ENCODE results near the gene BMPER. TPM values are rescaled to one million over a fixed set of nuclear protein-coding genes. Genes with fewer than 3 reads are reported as not detected.

BMPER gene
- total and polyA plus RNA-seq, 10 of the 15 experiments (the other 5 are each of a cell fraction or from before 2014, with no cell fraction given): 0.02 to 0.08 TPM; not detected in 8

DNA sequence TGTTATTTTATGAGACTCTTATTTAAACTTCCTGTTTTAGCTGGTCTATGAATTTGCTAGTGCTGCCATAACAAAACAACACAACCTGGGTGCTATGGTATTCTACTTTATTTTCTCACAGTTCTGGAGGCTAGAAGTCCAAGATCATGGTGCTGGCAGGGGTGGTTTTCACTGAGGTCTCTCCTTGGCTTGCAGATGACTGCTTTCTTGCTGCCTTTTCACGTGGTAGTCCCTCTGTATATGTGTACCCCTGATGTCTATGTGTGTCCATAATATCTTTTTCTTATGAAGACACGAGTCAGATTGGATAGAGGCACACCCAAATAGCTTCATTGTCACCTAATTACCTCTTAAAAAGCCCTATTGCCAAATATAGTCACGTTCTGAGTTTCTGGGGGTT is 270.5 kb downstream of the BMPER start (continued):
- TF ChIP-seq GABPA (IDR thresholded peaks at IDR 0.05; ENCODE audit: low read depth) (no peak), ZNF217 (IDR thresholded peaks at IDR 0.05) (no peak), FOXK2 (IDR thresholded peaks at IDR 0.05) (no peak), SUPT20H (IDR thresholded peaks at IDR 0.05; ENCODE audit: borderline replicate concordance, control insufficient read depth, low read depth, low read length) (no peak), FOXM1 (IDR thresholded peaks at IDR 0.05; ENCODE audit: low read depth, low read length) (no peak), MTA2 (IDR thresholded peaks at IDR 0.05; ENCODE audit: low read depth) (no peak), HDAC6 (IDR thresholded peaks at IDR 0.05; ENCODE audit: unreplicated experiment) (no peak)
- TF ChIP-seq, protein P1, sequence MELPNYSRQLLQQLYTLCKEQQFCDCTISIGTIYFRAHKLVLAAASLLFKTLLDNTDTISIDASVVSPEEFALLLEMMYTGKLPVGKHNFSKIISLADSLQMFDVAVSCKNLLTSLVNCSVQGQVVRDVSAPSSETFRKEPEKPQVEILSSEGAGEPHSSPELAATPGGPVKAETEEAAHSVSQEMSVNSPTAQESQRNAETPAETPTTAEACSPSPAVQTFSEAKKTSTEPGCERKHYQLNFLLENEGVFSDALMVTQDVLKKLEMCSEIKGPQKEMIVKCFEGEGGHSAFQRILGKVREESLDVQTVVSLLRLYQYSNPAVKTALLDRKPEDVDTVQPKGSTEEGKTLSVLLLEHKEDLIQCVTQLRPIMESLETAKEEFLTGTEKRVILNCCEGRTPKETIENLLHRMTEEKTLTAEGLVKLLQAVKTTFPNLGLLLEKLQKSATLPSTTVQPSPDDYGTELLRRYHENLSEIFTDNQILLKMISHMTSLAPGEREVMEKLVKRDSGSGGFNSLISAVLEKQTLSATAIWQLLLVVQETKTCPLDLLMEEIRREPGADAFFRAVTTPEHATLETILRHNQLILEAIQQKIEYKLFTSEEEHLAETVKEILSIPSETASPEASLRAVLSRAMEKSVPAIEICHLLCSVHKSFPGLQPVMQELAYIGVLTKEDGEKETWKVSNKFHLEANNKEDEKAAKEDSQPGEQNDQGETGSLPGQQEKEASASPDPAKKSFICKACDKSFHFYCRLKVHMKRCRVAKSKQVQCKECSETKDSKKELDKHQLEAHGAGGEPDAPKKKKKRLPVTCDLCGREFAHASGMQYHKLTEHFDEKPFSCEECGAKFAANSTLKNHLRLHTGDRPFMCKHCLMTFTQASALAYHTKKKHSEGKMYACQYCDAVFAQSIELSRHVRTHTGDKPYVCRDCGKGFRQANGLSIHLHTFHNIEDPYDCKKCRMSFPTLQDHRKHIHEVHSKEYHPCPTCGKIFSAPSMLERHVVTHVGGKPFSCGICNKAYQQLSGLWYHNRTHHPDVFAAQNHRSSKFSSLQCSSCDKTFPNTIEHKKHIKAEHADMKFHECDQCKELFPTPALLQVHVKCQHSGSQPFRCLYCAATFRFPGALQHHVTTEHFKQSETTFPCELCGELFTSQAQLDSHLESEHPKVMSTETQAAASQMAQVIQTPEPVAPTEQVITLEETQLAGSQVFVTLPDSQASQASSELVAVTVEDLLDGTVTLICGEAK (IDR thresholded peaks at IDR 0.05; ENCODE audit: borderline replicate concordance): no peak
- TF ChIP-seq, protein P2, sequence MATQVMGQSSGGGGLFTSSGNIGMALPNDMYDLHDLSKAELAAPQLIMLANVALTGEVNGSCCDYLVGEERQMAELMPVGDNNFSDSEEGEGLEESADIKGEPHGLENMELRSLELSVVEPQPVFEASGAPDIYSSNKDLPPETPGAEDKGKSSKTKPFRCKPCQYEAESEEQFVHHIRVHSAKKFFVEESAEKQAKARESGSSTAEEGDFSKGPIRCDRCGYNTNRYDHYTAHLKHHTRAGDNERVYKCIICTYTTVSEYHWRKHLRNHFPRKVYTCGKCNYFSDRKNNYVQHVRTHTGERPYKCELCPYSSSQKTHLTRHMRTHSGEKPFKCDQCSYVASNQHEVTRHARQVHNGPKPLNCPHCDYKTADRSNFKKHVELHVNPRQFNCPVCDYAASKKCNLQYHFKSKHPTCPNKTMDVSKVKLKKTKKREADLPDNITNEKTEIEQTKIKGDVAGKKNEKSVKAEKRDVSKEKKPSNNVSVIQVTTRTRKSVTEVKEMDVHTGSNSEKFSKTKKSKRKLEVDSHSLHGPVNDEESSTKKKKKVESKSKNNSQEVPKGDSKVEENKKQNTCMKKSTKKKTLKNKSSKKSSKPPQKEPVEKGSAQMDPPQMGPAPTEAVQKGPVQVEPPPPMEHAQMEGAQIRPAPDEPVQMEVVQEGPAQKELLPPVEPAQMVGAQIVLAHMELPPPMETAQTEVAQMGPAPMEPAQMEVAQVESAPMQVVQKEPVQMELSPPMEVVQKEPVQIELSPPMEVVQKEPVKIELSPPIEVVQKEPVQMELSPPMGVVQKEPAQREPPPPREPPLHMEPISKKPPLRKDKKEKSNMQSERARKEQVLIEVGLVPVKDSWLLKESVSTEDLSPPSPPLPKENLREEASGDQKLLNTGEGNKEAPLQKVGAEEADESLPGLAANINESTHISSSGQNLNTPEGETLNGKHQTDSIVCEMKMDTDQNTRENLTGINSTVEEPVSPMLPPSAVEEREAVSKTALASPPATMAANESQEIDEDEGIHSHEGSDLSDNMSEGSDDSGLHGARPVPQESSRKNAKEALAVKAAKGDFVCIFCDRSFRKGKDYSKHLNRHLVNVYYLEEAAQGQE (IDR thresholded peaks at IDR 0.05; ENCODE audit: low read depth, low read length): no peak
- TF ChIP-seq, protein P3, sequence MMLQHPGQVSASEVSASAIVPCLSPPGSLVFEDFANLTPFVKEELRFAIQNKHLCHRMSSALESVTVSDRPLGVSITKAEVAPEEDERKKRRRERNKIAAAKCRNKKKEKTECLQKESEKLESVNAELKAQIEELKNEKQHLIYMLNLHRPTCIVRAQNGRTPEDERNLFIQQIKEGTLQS (IDR thresholded peaks at IDR 0.05; ENCODE audit: borderline replicate concordance, extremely low read depth, low read depth, low read length): no peak
